Retinal pigment epithelial cell (primary cell): Measurements from ENCODE around the gene COMMD6.

Experiments used
- DNase-seq: peaks from one replicate; pipeline ENCODE4 v3.0.0-alpha.2; 2010; ENCODE audit warnings: low read depth
- H3K4me3 ChIP-seq: 2 replicates; pipeline ENCODE4 v1.5.1; 2011; ENCODE audit warnings: mild to moderate bottlenecking, low read length, control low read depth, moderate library complexity
- CTCF ChIP-seq: conservative IDR thresholded peaks from 2 replicates; pipeline ENCODE4 v1.5.1; 2011; ENCODE audit warnings: low read depth, low read length, control low read depth, inconsistent platforms

COMMD6 gene

GRCh38 chr13:75537401-75538365 lies at the start of gene COMMD6:
TSS of gene COMMD6 (minus strand) at chr13:75537841. CDS start at chr13:75537805, 36 bp downstream.
- peak within 1 kb of the TSS; percentile 98 for H3K4me3 ChIP-seq
- DNase-seq, result no peak
- peak; percentile 21 for TF ChIP-seq CTCF

GRCh38 chr13:75585153-75585552 lies 47.5 kb upstream of the COMMD6 start:
- DNase-seq, result no peak
- no peak for TF ChIP-seq CTCF
- no peak overlapping the region for H3K4me3 ChIP-seq

GRCh38 chr13:75583091-75583490 lies 45.5 kb upstream of the COMMD6 start:
- no peak overlapping the region for H3K4me3 ChIP-seq
- TF ChIP-seq CTCF, result no peak
- DNase-seq, result no peak

- DNase-seq, result peak; percentile 39
- no peak for TF ChIP-seq CTCF
- H3K4me3 ChIP-seq, result no peak overlapping the region
These were observed 44.4 kb upstream of the COMMD6 start for GRCh38 chr13:75581874-75582640.

- H3K4me3 ChIP-seq, result no peak overlapping the region
- no peak for DNase-seq
- no peak for TF ChIP-seq CTCF
These were observed 41.9 kb upstream of the COMMD6 start for GRCh38 chr13:75579529-75579928.

GRCh38 chr13:75569576-75569975 lies 31.9 kb upstream of the COMMD6 start:
- TF ChIP-seq CTCF, result no peak
- no peak for DNase-seq
- H3K4me3 ChIP-seq, result no peak overlapping the region

GRCh38 chr13:75566658-75567057 lies 29.0 kb upstream of the COMMD6 start:
- TF ChIP-seq CTCF, result peak; percentile 43
- no peak for DNase-seq
- no peak overlapping the region for H3K4me3 ChIP-seq
